Colonic mucosa (tissue), 4 donors: ENCODE data around the gene CREB3L4. TPM values are rescaled to one million over a fixed set of nuclear protein-coding genes. Genes with fewer than 3 reads are reported as not detected.

Experiments
- DNase-seq: peaks from one replicate; pipeline ENCODE4 v3.0.0-alpha.2; 2020
- H3K27ac ChIP-seq: fragments of 200-600 bp; one replicate; pipeline ENCODE4 v1.8.0; 2021
- H3K27me3 ChIP-seq: fragments of 200-600 bp; one replicate; pipeline ENCODE4 v1.8.0; 2021
- H3K36me3 ChIP-seq: fragments of 200-600 bp; one replicate; pipeline ENCODE4 v1.8.0; 2021
- H3K4me1 ChIP-seq: fragments of 200-600 bp; one replicate; pipeline ENCODE4 v1.8.0; 2021; ENCODE audit warnings: mild to moderate bottlenecking
- H3K4me3 ChIP-seq: fragments of 200-600 bp; one replicate; pipeline ENCODE4 v1.8.0; 2021
- H3K9ac ChIP-seq, 2 donors: one replicate each; pipeline ENCODE4 v1.7.0; 2013; ENCODE audit warnings: control low read depth in 2 of 2, low read depth in 2 of 2, low read length in 2 of 2
- H3K9me3 ChIP-seq: fragments of 200-600 bp; one replicate; pipeline ENCODE4 v1.8.0; 2021
- CTCF ChIP-seq: fragments of 200-600 bp; IDR thresholded peaks from one replicate; pipeline ENCODE4 v1.8.0; 2022; ENCODE audit warnings: antibody characterized with exemption, mild to moderate bottlenecking
- intact Hi-C: fragments of 100-400 bp; cut with DNase I; formaldehyde crosslinking; loops from one replicate; pipeline ENCODE4 v1.14.1; 2022
- total RNA-seq, 2 donors: library from RNA; stranded (reverse); fragmentation: NEBNext Ultra II Directional in 1 of 2; extraction: Animal tissue kit (Norgen Biotek cat#: 25700) in 1 of 2; gene quantifications; one replicate each; pipeline ENCODE4 v1.2.1, GENCODE V29; 2021
- donor health status: healthy.
- donor health status: DM: no; HTN: no; CAD: no.
- donor health status: DM: no; HTN: no; CAD: no.

CREB3L4 gene
- total RNA-seq, 2 donors from 2014 or later: 19.0 to 37.1 TPM

GRCh38 chr1:153951801-153952200, 15.9 kb upstream of the CREB3L4 start:
- H3K27me3 ChIP-seq: no peaks in the 10 kb centered on the region
- H3K4me1 ChIP-seq: peaks cover 3% of the 10 kb centered on the region
- no peaks in the 10 kb centered on the region for H3K9me3 ChIP-seq
- no peak for TF ChIP-seq CTCF
- no peak overlapping the region for H3K9ac ChIP-seq
- intact Hi-C loops: no loop called here
- no peak overlapping the region for H3K27ac ChIP-seq
- DNase-seq: no peak
- H3K36me3 ChIP-seq: peaks cover 5% of the 10 kb centered on the region
- H3K4me3 ChIP-seq: no peak overlapping the region

GRCh38 chr1:153953859-153954365, 13.8 kb upstream of the CREB3L4 start:
- H3K27ac ChIP-seq: no peak overlapping the region
- H3K9ac ChIP-seq: no peak overlapping the region
- no peak for DNase-seq
- no peak for TF ChIP-seq CTCF
- peaks cover 1% of the 10 kb centered on the region for H3K4me1 ChIP-seq
- intact Hi-C loops: no loop called here
- H3K36me3 ChIP-seq: peaks cover 5% of the 10 kb centered on the region
- H3K4me3 ChIP-seq: no peak overlapping the region
- H3K27me3 ChIP-seq: no peaks in the 10 kb centered on the region
- H3K9me3 ChIP-seq: no peaks in the 10 kb centered on the region

GRCh38 chr1:153954826-153955225, 12.9 kb upstream of the CREB3L4 start:
- Histone ChIP-seq H3K36me3 (peaks cover 6% of the 10 kb centered on the region), H3K4me3 (no peak overlapping the region), H3K27ac (no peak overlapping the region), H3K27me3 (no peaks in the 10 kb centered on the region), H3K9me3 (no peaks in the 10 kb centered on the region), H3K9ac (no peak overlapping the region), H3K4me1 (peaks cover 8% of the 10 kb centered on the region)
- DNase-seq: no peak
- intact Hi-C loops: no loop called here
- no peak for TF ChIP-seq CTCF

- H3K27ac ChIP-seq: peak overlapping the region; percentile 98
- DNase-seq: no peak
- H3K9me3 ChIP-seq: no peaks in the 10 kb centered on the region
- H3K9ac ChIP-seq: peak overlapping the region; percentile 92 to 95
- H3K4me3 ChIP-seq: peak overlapping the region; percentile 80
- H3K4me1 ChIP-seq: peaks cover 11% of the 10 kb centered on the region
- TF ChIP-seq CTCF: no peak
- H3K27me3 ChIP-seq: no peaks in the 10 kb centered on the region
- peaks cover 17% of the 10 kb centered on the region for H3K36me3 ChIP-seq
- intact Hi-C loops: no loop called here
These were observed 10.5 kb upstream of the CREB3L4 start for GRCh38 chr1:153956997-153957715.

GRCh38 chr1:153957744-153958110, 10.0 kb upstream of the CREB3L4 start:
- intact Hi-C loops: no loop called here
- peak overlapping the region; percentile 92 to 95 for H3K9ac ChIP-seq
- peaks cover 14% of the 10 kb centered on the region for H3K4me1 ChIP-seq
- TF ChIP-seq CTCF: no peak
- no peaks in the 10 kb centered on the region for H3K9me3 ChIP-seq
- peak; percentile 47 for DNase-seq
- peak overlapping the region; percentile 80 for H3K4me3 ChIP-seq
- H3K36me3 ChIP-seq: peaks cover 12% of the 10 kb centered on the region
- no peaks in the 10 kb centered on the region for H3K27me3 ChIP-seq
- peak overlapping the region; percentile 98 for H3K27ac ChIP-seq
